PC-3 (cell line): ENCODE results near the gene GRK1.

ENCODE experiments used
- EZH2 ChIP-seq: fragments of 300-600 bp; sonication (generic); IDR thresholded peaks from one replicate; pipeline ENCODE4 v1.6.1; 2017; ENCODE audit warnings: antibody characterized with exemption, mild to moderate bottlenecking, low read length; ENCODE audit not compliant: unreplicated experiment
- TF ChIP-seq, protein P1 (sequence below): fragments of 300-600 bp; sonication (generic); conservative IDR thresholded peaks from 2 replicates; pipeline ENCODE4 v1.5.1; 2017; ENCODE audit warnings: antibody characterized with exemption, low read depth, mild to moderate bottlenecking, low read length

DNA sequence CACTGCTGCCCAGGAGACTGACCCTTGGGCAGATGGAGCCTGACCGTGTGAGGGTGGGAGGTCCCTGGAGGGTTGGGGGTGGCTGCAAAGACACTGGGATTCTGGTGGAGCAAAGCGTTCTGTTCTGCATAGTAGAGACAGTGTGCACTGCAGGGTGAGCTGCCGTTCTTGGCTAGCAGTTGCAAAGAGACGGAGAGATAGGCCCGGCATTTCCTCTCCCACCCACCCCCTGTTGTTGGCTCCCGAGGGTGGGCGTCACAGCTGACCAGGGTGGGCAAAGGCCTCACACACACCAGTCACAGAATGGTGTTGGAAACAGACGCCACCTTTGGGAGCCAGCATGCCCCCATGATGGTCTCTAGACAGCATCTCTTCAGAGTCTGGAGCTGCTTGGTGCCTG is 103.4 kb downstream of the GRK1 start:
- TF ChIP-seq, protein P1, sequence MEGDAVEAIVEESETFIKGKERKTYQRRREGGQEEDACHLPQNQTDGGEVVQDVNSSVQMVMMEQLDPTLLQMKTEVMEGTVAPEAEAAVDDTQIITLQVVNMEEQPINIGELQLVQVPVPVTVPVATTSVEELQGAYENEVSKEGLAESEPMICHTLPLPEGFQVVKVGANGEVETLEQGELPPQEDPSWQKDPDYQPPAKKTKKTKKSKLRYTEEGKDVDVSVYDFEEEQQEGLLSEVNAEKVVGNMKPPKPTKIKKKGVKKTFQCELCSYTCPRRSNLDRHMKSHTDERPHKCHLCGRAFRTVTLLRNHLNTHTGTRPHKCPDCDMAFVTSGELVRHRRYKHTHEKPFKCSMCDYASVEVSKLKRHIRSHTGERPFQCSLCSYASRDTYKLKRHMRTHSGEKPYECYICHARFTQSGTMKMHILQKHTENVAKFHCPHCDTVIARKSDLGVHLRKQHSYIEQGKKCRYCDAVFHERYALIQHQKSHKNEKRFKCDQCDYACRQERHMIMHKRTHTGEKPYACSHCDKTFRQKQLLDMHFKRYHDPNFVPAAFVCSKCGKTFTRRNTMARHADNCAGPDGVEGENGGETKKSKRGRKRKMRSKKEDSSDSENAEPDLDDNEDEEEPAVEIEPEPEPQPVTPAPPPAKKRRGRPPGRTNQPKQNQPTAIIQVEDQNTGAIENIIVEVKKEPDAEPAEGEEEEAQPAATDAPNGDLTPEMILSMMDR, result no peak
- no peak for TF ChIP-seq EZH2
